ENCODE measurements around the gene UQCRQ.

Gene UQCRQ

DNA sequence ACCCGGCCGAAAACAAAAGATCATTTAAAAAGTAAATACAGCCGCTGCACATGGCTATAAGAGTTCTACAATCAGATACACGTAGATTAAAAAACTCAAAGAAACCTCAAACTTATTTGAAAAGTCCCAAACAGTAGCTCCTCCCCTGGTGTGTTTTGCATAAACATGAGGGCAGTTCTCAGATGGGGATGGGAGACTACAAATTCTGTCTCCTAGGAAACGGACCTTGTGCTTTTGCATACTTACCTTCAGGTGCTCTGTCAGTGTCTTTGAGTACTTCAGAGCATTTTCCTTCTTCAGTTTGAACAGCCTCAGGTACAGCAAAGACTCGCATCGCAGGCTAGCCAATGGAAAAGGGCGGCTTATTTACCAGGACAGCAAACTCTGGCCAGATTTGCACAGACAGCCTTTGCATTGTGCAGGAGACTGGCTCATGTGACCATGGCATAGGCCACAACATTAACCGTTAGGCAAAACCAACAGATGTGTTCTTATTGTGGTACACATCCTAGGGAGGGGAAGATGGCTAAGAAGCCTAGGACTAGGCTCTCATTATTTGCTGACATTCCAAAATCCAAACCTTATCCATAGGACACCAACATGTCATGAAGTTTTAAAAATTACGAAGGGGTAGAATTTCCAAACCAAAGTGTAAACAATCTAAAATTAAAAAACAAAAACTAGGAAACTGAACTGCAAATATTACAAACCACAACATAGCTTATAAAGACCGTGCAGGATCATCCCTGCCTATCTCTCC, 19.8 kb downstream of the UQCRQ start:
- Histone ChIP-seq H2AFZ (ENCODE audit: low read depth, low read length) (no peak overlapping the region), H3K36me3 (ENCODE audit: insufficient read depth, low read length) (peaks cover 84% of the 10 kb centered on the region), H3K4me1 (ENCODE audit: insufficient read depth, low read length) (no peaks in the 10 kb centered on the region), H3K9ac (ENCODE audit: low read depth, low read length) (no peak overlapping the region), H3K4me3 (ENCODE audit: low read depth in 1 of 2, low read length in 2 of 2) (no peak overlapping the region), H3K79me2 (ENCODE audit: insufficient read depth, low read length) (no peaks in the 10 kb centered on the region), H3K4me2 (ENCODE audit: insufficient read depth, low read length) (no peak overlapping the region), H4K20me1 (ENCODE audit: insufficient read depth, low read length) (no peaks in the 10 kb centered on the region), H3K9me3 (ENCODE audit: insufficient read depth, low read length, severe bottlenecking) (no peaks in the 10 kb centered on the region), H3K27ac (ENCODE audit: low read length) (no peak overlapping the region), H3K27me3 (ENCODE audit: insufficient read depth, low read length, poor library complexity) (no peaks in the 10 kb centered on the region)
- ATAC-seq (ENCODE audit: insufficient read depth, low read depth) (no peak), DNase-seq (no peak)
- no peak for TF ChIP-seq CTCF (IDR thresholded peaks at IDR 0.05; ENCODE audit: borderline replicate concordance, extremely low read depth, low read length, poor library complexity, severe bottlenecking)
- no peak for TF ChIP-seq EZH2 (IDR thresholded peaks at IDR 0.05; ENCODE audit: borderline replicate concordance, low read depth, low read length, severe bottlenecking)

DNA sequence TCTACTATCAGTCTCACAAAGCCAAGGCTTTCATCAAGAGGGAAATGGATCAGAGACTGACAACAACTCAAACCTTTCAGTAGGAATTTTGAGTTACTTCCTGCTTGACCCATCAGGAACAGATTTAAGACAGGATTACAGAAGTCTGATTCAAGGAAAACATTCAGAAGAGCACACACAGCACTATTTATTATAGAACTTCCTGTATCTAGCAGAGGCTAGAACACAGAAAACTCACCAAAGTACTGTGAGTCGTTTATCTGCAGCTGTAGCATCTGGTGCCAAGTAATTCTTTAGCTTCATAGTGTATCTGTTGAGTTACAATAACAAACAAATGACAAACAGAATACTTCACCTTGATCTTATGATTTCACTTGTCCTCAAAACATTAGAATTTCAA, 20.8 kb downstream of the UQCRQ start:
- no peak for DNase-seq
- no peaks in the 10 kb centered on the region for H4K20me1 ChIP-seq (ENCODE audit: insufficient read depth, low read length)
- no peak for ATAC-seq (ENCODE audit: insufficient read depth, low read depth)
- TF ChIP-seq CTCF (IDR thresholded peaks at IDR 0.05; ENCODE audit: borderline replicate concordance, extremely low read depth, low read length, poor library complexity, severe bottlenecking) (no peak), EZH2 (IDR thresholded peaks at IDR 0.05; ENCODE audit: borderline replicate concordance, low read depth, low read length, severe bottlenecking) (no peak)
- no peak overlapping the region for H2AFZ ChIP-seq (ENCODE audit: low read depth, low read length)
- H3K9me3 ChIP-seq (ENCODE audit: insufficient read depth, low read length, severe bottlenecking), result no peaks in the 10 kb centered on the region
- H3K4me3 ChIP-seq (ENCODE audit: low read depth in 1 of 2, low read length in 2 of 2), result no peak overlapping the region
- no peak overlapping the region for H3K27ac ChIP-seq (ENCODE audit: low read length)
- H3K36me3 ChIP-seq (ENCODE audit: insufficient read depth, low read length), result peaks cover 84% of the 10 kb centered on the region
- no peak overlapping the region for H3K4me2 ChIP-seq (ENCODE audit: insufficient read depth, low read length)
- H3K9ac ChIP-seq (ENCODE audit: low read depth, low read length), result no peak overlapping the region
- H3K27me3 ChIP-seq (ENCODE audit: insufficient read depth, low read length, poor library complexity), result no peaks in the 10 kb centered on the region
- H3K4me1 ChIP-seq (ENCODE audit: insufficient read depth, low read length), result no peaks in the 10 kb centered on the region
- H3K79me2 ChIP-seq (ENCODE audit: insufficient read depth, low read length), result no peaks in the 10 kb centered on the region

DNA sequence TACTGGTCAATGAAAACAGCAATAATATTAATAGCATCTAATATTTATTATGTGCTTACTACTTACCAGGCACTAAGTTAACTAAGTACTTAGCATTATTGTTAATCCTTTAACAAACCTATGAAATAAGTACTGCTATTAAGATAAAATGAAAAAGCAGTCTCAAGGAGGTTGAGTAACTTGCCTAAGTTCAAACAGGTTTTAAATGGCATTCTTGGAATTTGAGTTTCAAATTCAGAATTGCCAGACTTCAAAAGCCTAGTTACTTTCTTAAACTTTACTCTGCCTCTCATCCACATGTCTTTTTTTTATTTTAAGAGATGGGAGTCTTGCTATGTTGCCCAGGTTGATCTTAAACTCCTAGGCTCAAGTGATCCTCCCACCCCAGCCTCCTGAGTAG, 23.1 kb downstream of the UQCRQ start:
- DNase-seq (no peak), ATAC-seq (ENCODE audit: insufficient read depth, low read depth) (no peak)
- Histone ChIP-seq H3K27ac (ENCODE audit: low read length) (no peak overlapping the region), H3K79me2 (ENCODE audit: insufficient read depth, low read length) (peaks cover under 1% of the 10 kb centered on the region; the same call in 1 of the 2 replicates), H3K36me3 (ENCODE audit: insufficient read depth, low read length) (peaks cover 82% of the 10 kb centered on the region), H3K4me2 (ENCODE audit: insufficient read depth, low read length) (no peak overlapping the region), H4K20me1 (ENCODE audit: insufficient read depth, low read length) (no peaks in the 10 kb centered on the region), H3K27me3 (ENCODE audit: insufficient read depth, low read length, poor library complexity) (no peaks in the 10 kb centered on the region), H3K4me3 (ENCODE audit: low read depth in 1 of 2, low read length in 2 of 2) (no peak overlapping the region), H2AFZ (ENCODE audit: low read depth, low read length) (no peak overlapping the region), H3K4me1 (ENCODE audit: insufficient read depth, low read length) (no peaks in the 10 kb centered on the region), H3K9ac (ENCODE audit: low read depth, low read length) (no peak overlapping the region), H3K9me3 (ENCODE audit: insufficient read depth, low read length, severe bottlenecking) (no peaks in the 10 kb centered on the region)
- TF ChIP-seq CTCF (IDR thresholded peaks at IDR 0.05; ENCODE audit: borderline replicate concordance, extremely low read depth, low read length, poor library complexity, severe bottlenecking), result no peak
- TF ChIP-seq EZH2 (IDR thresholded peaks at IDR 0.05; ENCODE audit: borderline replicate concordance, low read depth, low read length, severe bottlenecking), result no peak
